Dermis microvascular lymphatic vessel endothelial cell (primary cell): ENCODE data around the gene BBOX1. TPM values are rescaled to one million over a fixed set of nuclear protein-coding genes. Genes with fewer than 3 reads are reported as not detected.

Experiments used
- DNase-seq, 2 donors: peaks; one replicate each; pipeline versions ENCODE4 v3.0.0 to v3.0.0-alpha.2; 2010; ENCODE audit warnings: low read depth in 2 of 2
- total RNA-seq: library from RNA; depleted of rRNA; stranded (reverse); fragments of >200 nt; gene quantifications from 2 replicates; pipeline ENCODE4 v1.2.1, GENCODE V29; 2014

Gene BBOX1
- total RNA-seq, 1 donor from 2014 or later, result not detected

- DNase-seq, result no peak
Observed at GRCh38 chr11:27025312-27025955, 15.2 kb upstream of the BBOX1 start.

DNA sequence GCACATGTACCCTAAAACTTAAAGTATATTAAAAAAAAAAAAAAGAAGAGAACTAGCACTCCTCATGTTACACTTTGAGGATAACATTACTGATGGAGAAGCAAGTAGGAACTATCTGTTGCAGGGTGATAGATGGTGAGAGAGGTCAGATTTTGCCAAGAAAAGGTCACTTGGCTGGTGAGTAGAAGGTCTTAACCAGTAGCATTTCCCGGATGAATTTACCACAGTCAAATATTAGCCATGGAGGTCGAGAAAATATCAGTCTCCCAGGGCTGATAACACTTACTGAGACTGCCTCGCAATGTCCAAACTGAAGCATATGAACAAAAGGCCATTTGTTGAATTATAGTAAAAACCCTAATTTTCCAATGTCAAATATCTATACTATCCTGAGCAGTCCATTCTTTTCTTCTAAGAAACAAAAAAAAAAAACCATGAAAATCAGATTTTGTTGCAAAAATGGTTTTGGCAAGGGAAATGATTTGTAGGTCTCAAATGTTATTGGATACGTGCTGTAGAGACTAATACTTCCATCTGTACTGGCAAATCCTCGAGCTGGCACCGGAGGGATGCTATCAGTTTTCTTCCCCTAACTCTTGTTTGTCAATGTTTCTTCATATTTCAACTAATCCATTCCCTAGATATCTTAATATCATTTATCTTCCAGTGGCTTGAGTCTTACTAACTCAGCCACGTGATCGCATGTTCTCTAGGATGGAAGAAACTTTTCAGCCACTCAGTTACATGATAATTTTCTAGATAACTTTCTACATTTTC is 14.5 kb upstream of the BBOX1 start:
- DNase-seq, result no peak

GRCh38 chr11:27028561-27028965 is 12.1 kb upstream of the BBOX1 start:
- DNase-seq, result no peak

- no peak for DNase-seq
Observed at GRCh38 chr11:27029966-27030365, 10.6 kb upstream of the BBOX1 start.

GRCh38 chr11:27031754-27032153 is 8.9 kb upstream of the BBOX1 start:
- no peak for DNase-seq

- no peak for DNase-seq
Observed at GRCh38 chr11:27039873-27040272, 742 bp upstream of the BBOX1 start.

DNA sequence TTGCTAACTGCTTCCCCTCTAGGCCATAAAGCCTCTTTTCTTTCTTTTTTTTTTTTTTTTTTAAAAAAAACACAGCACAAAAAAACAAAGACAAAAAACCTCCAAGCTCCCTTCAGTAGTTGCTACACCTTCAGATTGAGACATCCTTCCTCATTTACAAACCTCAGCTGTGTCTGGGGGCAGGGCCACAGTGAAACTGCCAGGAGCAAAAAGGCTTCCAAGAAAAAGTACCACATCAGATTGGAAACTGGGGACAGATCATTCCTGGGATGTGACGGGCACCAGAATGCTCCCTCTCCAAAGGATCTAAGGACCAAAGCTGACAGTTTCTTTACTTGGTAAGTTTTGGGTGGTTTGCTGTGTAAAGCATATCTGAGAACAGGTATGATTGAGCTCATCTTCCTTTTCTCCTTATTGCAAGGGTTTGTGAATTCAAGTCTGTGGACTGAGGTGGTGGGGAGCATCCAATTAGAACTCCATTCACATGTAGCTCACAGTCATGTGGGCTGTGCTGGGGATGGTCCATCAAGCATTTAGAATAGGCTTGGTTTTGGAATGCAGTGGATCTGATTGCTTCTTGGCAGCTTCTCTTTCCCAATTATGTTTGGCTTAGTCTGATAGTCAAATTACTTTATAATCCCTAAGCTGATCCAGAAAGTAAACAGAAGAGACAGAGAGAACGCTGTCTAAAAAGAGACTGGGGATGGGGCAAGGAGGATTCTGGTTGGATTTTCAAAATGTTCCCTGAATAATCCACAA is 705 bp downstream of the BBOX1 start:
- DNase-seq, result no peak

GRCh38 chr11:27046956-27047355 is 6.3 kb downstream of the BBOX1 start:
- no peak for DNase-seq

DNA sequence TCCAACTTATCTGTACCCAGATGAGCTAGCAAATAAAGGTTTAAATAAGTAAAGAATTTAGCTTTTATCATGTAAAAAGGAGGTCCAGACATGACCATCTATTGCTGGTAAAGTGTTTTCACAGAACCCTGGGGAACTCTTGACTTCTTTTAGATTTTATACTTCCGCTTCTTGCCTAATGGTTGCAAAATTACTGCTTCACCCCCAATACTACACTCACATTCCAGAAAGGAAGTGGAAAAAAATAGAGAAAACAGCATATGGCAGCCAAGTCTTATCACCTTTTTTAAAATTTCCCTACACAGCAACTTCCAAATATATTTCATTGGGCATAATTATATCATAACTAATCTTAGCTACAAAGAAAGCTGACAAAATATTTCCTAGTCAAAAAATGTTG is 12.1 kb downstream of the BBOX1 start:
- no peak for DNase-seq

DNA sequence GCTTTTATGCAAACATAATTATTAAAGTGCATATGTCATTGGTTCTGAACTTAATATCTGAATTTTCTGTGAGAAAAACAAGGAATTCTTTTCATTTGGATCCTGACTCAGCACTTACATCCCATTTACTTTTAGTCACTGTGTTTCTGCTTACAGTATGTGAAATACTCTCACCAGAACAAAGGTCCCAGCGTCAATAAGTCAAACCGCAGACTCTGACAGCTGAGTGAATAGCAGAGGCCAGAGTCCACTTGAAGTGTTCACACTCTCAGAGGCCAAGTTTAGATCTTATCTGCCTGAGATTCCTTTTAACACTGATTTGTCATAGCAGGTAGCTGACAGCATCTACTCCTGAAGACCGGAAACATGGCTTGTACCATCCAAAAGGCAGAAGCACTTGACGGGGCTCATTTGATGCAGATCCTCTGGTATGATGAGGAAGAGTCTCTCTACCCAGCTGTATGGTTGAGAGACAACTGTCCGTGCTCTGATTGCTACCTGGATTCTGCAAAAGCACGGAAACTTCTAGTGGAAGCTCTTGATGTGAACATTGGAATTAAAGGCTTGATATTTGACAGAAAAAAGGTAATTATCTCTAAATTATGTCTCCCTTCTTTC is 14.6 kb downstream of the BBOX1 start:
- DNase-seq, result no peak

- DNase-seq, result no peak
Observed at GRCh38 chr11:27057091-27057780, 16.6 kb downstream of the BBOX1 start.

DNA sequence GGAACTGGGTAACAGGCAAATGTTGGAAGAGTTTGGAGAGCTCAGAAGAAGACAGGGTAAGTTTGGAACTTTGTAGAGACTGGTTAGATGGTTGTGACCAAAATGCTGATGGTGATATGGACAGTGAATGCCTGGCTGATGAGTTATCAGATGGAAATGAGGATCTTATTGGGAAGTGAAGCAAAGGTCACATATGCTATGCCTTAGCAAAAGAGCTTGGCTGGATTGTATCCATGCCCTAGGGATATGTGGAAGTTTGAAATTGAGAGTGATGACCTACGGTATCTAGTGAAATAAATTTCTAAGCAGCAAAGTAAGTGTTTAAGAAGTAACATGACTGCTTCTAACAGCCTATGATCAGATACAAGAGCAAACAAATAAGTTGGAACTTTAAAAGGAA is 17.8 kb downstream of the BBOX1 start:
- no peak for DNase-seq

- no peak for DNase-seq
Observed at GRCh38 chr11:27059431-27059830, 18.8 kb downstream of the BBOX1 start.

DNA sequence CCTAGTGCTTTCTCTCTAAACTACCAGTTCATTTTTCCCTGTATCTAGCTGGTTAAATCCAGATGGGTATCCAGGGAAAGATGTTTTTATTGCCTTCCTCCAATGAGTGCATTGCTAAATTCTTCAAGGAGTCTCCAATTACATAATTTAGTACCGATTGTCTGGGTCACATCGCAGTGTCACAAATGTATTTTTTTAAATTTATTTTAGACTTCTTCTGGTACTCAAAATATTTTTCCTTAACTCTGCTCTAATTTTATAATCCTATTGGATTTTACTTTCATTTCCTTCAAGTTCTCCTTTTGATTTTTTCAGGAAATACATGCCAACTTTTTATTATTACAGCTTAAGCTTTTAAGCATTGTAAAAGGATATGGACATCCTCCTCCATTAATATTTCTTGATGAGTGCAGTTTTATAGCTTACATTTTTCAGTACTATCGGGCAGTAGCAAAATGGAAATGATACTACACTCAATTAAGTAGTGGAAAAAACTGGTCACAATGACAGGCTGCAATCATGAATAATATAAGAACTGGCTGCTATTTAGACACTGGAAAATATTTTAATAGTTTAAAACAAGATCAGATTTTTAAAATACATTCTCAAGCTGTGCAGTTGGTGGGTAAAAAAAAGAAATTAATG is 20.3 kb downstream of the BBOX1 start:
- no peak for DNase-seq

DNA sequence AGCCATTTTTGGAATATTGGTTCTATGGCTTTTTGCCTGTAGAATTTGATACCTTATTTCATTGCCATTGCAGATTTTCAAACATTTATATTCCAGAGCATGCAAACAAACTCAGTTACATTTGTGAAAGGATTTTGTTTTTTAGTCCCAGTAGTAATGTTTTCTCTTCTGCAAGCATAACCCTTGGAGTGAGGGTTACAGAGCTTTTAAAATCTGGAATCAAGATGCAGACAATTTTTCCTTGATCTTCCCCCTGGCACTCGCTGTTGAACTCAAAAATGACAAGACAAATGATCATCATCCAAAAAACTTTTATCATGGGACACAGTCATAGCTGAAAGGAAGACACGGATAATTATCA is 20.8 kb downstream of the BBOX1 start:
- DNase-seq, result no peak

DNA sequence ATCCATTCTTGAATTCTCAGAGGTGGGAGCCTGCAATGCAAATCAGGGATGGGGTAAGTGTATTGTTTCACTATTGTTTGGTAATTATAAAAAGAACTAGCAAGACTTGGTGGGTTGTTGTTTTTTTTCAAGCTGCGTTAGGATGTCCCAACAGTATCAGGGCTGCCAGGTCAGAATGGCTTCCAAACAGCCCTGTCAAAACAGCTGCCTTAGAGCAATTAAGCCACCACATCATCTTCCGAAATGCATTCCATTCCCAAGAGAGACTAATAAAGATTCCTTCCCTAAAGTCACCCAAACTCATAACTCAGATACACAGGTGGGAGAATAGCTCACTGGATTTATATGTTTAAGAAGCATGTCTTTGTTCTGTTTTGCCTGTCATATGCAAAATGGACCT is 23.5 kb downstream of the BBOX1 start:
- no peak for DNase-seq

DNA sequence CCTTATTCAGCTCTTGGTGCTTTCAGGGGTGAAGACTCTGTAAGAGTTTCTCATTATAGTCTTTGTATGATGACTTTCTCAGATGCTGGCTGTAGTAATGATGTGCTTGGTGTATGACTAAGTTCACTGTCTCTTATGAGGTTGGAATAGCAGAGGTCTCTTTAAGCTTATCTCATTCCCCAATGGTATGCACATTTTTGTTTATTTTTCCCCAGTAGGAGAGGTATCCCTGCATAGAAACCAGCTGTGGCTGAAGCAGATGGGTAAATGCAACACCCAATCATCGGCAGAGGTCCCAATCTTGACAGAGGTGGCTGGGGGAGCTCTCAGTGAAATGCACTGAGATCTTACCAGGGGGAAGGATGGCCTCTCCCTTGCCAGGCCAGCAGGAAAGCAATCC is 34.6 kb downstream of the BBOX1 start:
- DNase-seq, result no peak

GRCh38 chr11:27075655-27076054 is 35.0 kb downstream of the BBOX1 start:
- DNase-seq, result no peak

- no peak for DNase-seq
Observed at GRCh38 chr11:27076121-27076589, 35.5 kb downstream of the BBOX1 start.

DNA sequence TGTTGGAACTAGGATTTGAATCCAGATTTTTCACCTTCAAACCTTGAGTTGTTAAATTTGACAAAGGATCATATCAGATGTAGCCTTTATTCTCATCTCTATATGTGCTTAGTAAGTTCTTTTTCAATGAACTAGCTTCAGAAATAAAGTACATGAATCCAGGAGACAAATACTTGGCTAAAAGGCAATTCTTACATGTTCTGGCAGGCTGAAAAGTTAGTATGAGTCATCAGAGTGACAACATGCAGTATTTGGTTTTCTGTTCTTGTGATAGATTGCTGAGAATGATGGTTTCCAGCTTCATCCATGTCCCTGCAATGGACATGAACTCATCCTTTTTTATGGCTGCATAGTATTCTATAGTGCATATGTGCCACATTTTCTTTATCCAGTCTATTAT is 40.4 kb downstream of the BBOX1 start:
- DNase-seq, result no peak

GRCh38 chr11:27083241-27083640 is 42.6 kb downstream of the BBOX1 start:
- DNase-seq, result no peak
